Peyer's patch (tissue), 4 donors: ENCODE data around the gene FOXL3. TPM values are rescaled to one million over a fixed set of nuclear protein-coding genes. Genes with fewer than 3 reads are reported as not detected.

ENCODE experiments used
- DNase-seq, 3 donors: peaks; one replicate each; pipeline ENCODE4 v3.0.0-alpha.2; 2017 to 2019
- H3K27ac ChIP-seq, 4 donors: fragments of 200-600 bp; sonication (generic); one replicate each; pipeline ENCODE4 v1.5.1; 2016 to 2019
- H3K27me3 ChIP-seq, 2 donors: fragments of 200-600 bp; sonication (generic); one replicate each; pipeline ENCODE4 v1.5.1; 2019
- H3K36me3 ChIP-seq, 3 donors: fragments of 200-600 bp; sonication (generic); one replicate each; pipeline ENCODE4 v1.5.1; 2016 to 2019
- H3K4me1 ChIP-seq, 4 donors: fragments of 200-600 bp; sonication (generic); one replicate each; pipeline ENCODE4 v1.5.1; 2016 to 2019
- H3K4me3 ChIP-seq, 4 donors: fragments of 200-600 bp; sonication (generic); 1 replicate in 3 of 4; 2 replicates in 1 of 4; pipeline ENCODE4 v1.5.1; 2016 to 2019; ENCODE audit warnings: mild to moderate bottlenecking in 1 of 4
- H3K9me3 ChIP-seq, 4 donors: fragments of 200-600 bp; sonication (generic); one replicate each; pipeline ENCODE4 v1.5.1; 2016 to 2019; ENCODE audit warnings: mild to moderate bottlenecking in 1 of 4
- CTCF ChIP-seq, 6 experiments: fragments of 450-650 bp in 4 of 6; fragments of 200-600 bp in 2 of 6; sonication (generic) in 1 of 6; IDR thresholded peaks; one replicate each; pipeline ENCODE4 v1.5.1; 2017 to 2019; ENCODE audit warnings: antibody characterized with exemption in 6 of 6, mild to moderate bottlenecking in 3 of 6, moderate library complexity in 1 of 6
- POLR2A ChIP-seq, 2 donors: fragments of 450-650 bp; IDR thresholded peaks; one replicate each; pipeline ENCODE4 v1.5.1; 2017; ENCODE audit warnings: antibody characterized with exemption in 2 of 2, mild to moderate bottlenecking in 2 of 2, moderate library complexity in 2 of 2
- total RNA-seq, 4 donors: library from RNA; depleted of rRNA; stranded (reverse); fragments of >200 nt; gene quantifications; one replicate each; pipeline ENCODE4 v1.1.0, GENCODE V29; 2016

FOXL3 gene
- total RNA-seq, 4 donors from 2014 or later, result not detected

DNA sequence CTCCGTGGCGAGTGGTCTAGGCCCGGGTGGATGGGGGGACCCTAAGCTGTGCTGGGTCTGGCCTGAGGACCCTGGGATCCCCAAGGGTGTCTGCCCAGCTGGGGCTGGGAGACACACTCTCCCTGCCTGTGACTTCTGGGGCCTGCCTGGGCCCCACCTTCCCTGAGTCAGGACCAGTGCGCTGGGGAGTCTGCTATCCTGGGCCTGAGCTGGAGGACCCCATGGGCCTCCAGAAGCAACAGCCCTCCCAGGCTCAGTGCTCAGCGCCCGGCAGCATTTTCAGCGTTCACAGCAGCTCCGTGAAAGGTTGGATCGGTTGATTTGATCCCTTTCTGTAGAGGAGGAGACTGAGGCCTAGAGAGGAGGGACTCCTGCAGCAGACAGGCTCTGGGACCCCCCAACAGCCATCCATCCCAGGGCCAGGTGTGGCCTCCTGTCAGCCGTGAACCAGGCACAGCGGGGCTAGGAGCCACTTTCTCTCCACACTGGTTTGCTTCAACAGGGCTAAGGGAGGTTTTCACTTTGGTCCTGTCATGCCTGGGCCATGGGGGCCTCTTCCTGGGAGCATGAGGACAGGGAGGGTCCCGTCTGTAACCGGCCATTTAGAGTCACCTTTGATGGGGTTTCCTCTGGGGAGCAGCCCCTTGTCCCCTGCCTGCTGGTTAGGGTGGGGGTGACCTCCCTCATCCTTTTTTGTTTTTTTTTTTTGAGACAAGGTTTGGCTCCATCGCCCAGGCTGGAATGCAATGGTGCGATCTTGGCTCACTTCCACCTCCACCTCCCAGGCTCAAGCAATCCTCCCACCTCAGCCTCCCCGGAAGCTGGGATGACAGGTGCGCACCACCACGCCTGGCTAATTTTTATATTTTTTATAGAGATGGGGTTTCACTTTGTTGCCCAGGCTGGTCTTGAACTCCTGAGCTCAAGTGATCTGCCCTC lies 12.4 kb downstream of the FOXL3 start:
- H3K27ac ChIP-seq, result no peak overlapping the region
- TF ChIP-seq CTCF (IDR thresholded peaks at IDR 0.05), result no peak
- TF ChIP-seq POLR2A (IDR thresholded peaks at IDR 0.05), result no peak
- no peaks in the 10 kb centered on the region for H3K36me3 ChIP-seq
- no peaks in the 10 kb centered on the region for H3K4me1 ChIP-seq
- no peaks in the 10 kb centered on the region for H3K9me3 ChIP-seq
- H3K27me3 ChIP-seq, result no peaks in the 10 kb centered on the region
- DNase-seq, result peak in 1 of 3 donors; percentile 34
- no peak overlapping the region for H3K4me3 ChIP-seq

GRCh38 chr7:303425-303824 lies 13.5 kb downstream of the FOXL3 start:
- TF ChIP-seq POLR2A (IDR thresholded peaks at IDR 0.05) (no peak), CTCF (IDR thresholded peaks at IDR 0.05) (no peak)

GRCh38 chr7:303884-304573 lies 14.1 kb downstream of the FOXL3 start:
- Histone ChIP-seq H3K27me3 (no peaks in the 10 kb centered on the region), H3K27ac (no peak overlapping the region), H3K36me3 (no peaks in the 10 kb centered on the region), H3K4me1 (no peaks in the 10 kb centered on the region), H3K9me3 (no peaks in the 10 kb centered on the region), H3K4me3 (no peak overlapping the region)
- TF ChIP-seq CTCF (IDR thresholded peaks at IDR 0.05) (no peak), POLR2A (IDR thresholded peaks at IDR 0.05) (no peak)
- DNase-seq, result peak in 1 of 3 donors; percentile 20

More at GRCh38 chr7:303425-303824, 13.5 kb downstream of the FOXL3 start:
- Histone ChIP-seq H3K4me1 (no peaks in the 10 kb centered on the region), H3K27ac (no peak overlapping the region), H3K4me3 (no peak overlapping the region), H3K36me3 (no peaks in the 10 kb centered on the region), H3K27me3 (no peaks in the 10 kb centered on the region), H3K9me3 (no peaks in the 10 kb centered on the region)
- peak in 1 of 3 donors; percentile 14 for DNase-seq

DNA sequence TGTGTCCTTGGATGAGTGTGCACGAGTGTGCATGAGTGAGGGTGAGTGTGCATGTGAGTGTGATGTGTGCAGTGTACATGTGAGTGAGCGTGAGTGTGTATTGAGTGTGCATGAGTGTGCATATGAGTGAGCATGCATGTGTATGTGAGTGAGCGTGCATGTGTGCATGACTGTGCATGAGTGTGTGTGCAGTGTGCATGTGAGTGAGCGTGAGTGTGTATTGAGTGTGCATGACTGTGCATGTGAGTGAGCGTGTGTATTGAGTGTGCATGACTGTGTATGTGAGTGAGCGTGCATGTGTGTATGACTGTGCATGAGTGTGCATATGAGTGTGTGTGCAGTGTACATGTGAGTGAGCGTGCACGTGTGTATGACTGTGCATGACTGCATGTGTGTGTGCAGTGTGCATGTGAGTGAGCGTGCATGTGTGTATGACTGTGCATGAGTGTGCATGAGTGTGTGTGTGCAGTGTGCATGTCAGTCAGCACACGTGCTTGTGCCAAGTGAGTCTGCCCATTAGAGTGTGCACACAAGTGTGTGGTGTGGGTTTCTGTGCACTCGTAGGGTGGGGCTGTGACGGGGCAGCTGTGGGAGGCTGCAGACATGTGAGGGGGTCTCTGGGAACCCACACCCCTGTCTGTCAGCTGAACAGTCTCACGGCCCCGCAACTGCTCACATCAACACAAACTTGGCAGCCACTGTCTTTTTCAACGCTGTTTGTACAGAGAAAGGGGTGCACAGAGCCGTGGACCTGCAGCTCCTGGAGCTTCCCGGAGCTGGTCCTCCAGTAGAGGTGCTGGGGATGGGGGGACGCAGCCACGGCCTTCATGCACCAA lies 14.8 kb downstream of the FOXL3 start:
- no peak for TF ChIP-seq CTCF (IDR thresholded peaks at IDR 0.05)
- TF ChIP-seq POLR2A (IDR thresholded peaks at IDR 0.05), result no peak
- Histone ChIP-seq H3K4me1 (no peaks in the 10 kb centered on the region), H3K4me3 (no peak overlapping the region), H3K9me3 (no peaks in the 10 kb centered on the region), H3K36me3 (no peaks in the 10 kb centered on the region), H3K27me3 (no peaks in the 10 kb centered on the region), H3K27ac (no peak overlapping the region)
- peak in 1 of 3 donors; percentile 9 for DNase-seq

GRCh38 chr7:305410-306151 lies 15.6 kb downstream of the FOXL3 start:
- TF ChIP-seq POLR2A (IDR thresholded peaks at IDR 0.05) (no peak), CTCF (IDR thresholded peaks at IDR 0.05) (no peak)
- DNase-seq, result peak in 1 of 3 donors; percentile 32
- Histone ChIP-seq H3K4me1 (no peaks in the 10 kb centered on the region), H3K27me3 (no peaks in the 10 kb centered on the region), H3K4me3 (no peak overlapping the region), H3K27ac (no peak overlapping the region), H3K36me3 (no peaks in the 10 kb centered on the region), H3K9me3 (no peaks in the 10 kb centered on the region)
